ENCODE data around the gene STRN4.

STRN4 gene

GRCh38 chr19:46698395-46699321, 47.6 kb downstream of the STRN4 start:
- Histone ChIP-seq H3K27me3 (ENCODE audit: insufficient read depth, low read depth, severe bottlenecking) (no peaks in the 10 kb centered on the region), H3K36me3 (peaks cover 79% of the 10 kb centered on the region), H3K4me3 (ENCODE audit: low read depth, low read length) (no peak overlapping the region), H3K9me3 (ENCODE audit: severe bottlenecking) (no peaks in the 10 kb centered on the region), H3K27ac (no peak overlapping the region)
- no peak for TF ChIP-seq CTCF (IDR thresholded peaks at IDR 0.05; ENCODE audit: low read depth, low read length)
- DNase-seq, result no peak

GRCh38 chr19:46697204-46697960, 48.9 kb downstream of the STRN4 start:
- Histone ChIP-seq H3K9me3 (ENCODE audit: severe bottlenecking) (no peaks in the 10 kb centered on the region), H3K27ac (no peak overlapping the region), H3K36me3 (peaks cover 83% of the 10 kb centered on the region), H3K4me3 (ENCODE audit: low read depth, low read length) (no peak overlapping the region), H3K27me3 (ENCODE audit: insufficient read depth, low read depth, severe bottlenecking) (no peaks in the 10 kb centered on the region)
- TF ChIP-seq CTCF (IDR thresholded peaks at IDR 0.05; ENCODE audit: low read depth, low read length), result no peak
- DNase-seq, result peak; percentile 15

- no peak overlapping the region for H3K27ac ChIP-seq
- H3K36me3 ChIP-seq, result peaks cover 85% of the 10 kb centered on the region
- H3K4me3 ChIP-seq (ENCODE audit: low read depth, low read length), result no peak overlapping the region
- no peaks in the 10 kb centered on the region for H3K9me3 ChIP-seq (ENCODE audit: severe bottlenecking)
- H3K27me3 ChIP-seq (ENCODE audit: insufficient read depth, low read depth, severe bottlenecking), result no peaks in the 10 kb centered on the region
- DNase-seq, result no peak
- no peak for TF ChIP-seq CTCF (IDR thresholded peaks at IDR 0.05; ENCODE audit: low read depth, low read length)
These were observed 49.4 kb downstream of the STRN4 start for GRCh38 chr19:46696866-46697203.

GRCh38 chr19:46696052-46696451, 50.2 kb downstream of the STRN4 start:
- no peak for TF ChIP-seq CTCF (IDR thresholded peaks at IDR 0.05; ENCODE audit: low read depth, low read length)
- no peak overlapping the region for H3K4me3 ChIP-seq (ENCODE audit: low read depth, low read length)
- peaks cover 88% of the 10 kb centered on the region for H3K36me3 ChIP-seq
- H3K27ac ChIP-seq, result no peak overlapping the region
- DNase-seq, result no peak
- H3K9me3 ChIP-seq (ENCODE audit: severe bottlenecking), result no peaks in the 10 kb centered on the region
- no peaks in the 10 kb centered on the region for H3K27me3 ChIP-seq (ENCODE audit: insufficient read depth, low read depth, severe bottlenecking)

- Histone ChIP-seq H3K36me3 (peaks cover 79% of the 10 kb centered on the region), H3K4me3 (ENCODE audit: low read depth, low read length) (no peak overlapping the region), H3K27ac (no peak overlapping the region), H3K9me3 (ENCODE audit: severe bottlenecking) (no peaks in the 10 kb centered on the region), H3K27me3 (ENCODE audit: insufficient read depth, low read depth, severe bottlenecking) (no peaks in the 10 kb centered on the region)
- no peak for DNase-seq
- no peak for TF ChIP-seq CTCF (IDR thresholded peaks at IDR 0.05; ENCODE audit: low read depth, low read length)
These were observed 52.5 kb downstream of the STRN4 start for GRCh38 chr19:46693760-46694159.
